A549 (cell line): Measurements from ENCODE around the gene MKNK1. TPM values are rescaled to one million over a fixed set of nuclear protein-coding genes. Genes with fewer than 3 reads are reported as not detected.
"Not testable (repeated sequence)": the region's sequence is repeated elsewhere in the genome, so short reads cannot be mapped to it uniquely, and the experiment has no call there.

Experiments used
- ATAC-seq, 2 experiments: fragments of 200-7000 bp in 1 of 2; fragments of >200 bp in 1 of 2; cut with Nextera tagmentation in 1 of 2; cut with Tn5 transposase in 1 of 2; 3 replicates each; pipeline versions ENCODE4 v1.8.0 to v1.9.1; 2018 to 2020; ENCODE audit warnings: mild to moderate bottlenecking in 1 of 2, moderate library complexity in 1 of 2
- CTCF ChIA-PET: fragments of 300-600 bp; sonication (Branson Sonifier 250); formaldehyde crosslinking; extraction: SDS; loops from one replicate; lab custom pipeline; 2021; ENCODE audit warnings: antibody characterized with exemption, inconsistent platforms; lab: Yijun Ruan, JAX
- POLR2A ChIA-PET: fragments of 350-600 bp; formaldehyde crosslinking; extraction: SDS; loops from one replicate; lab custom pipeline; 2021; ENCODE audit warnings: antibody characterized with exemption, inconsistent platforms; lab: Yijun Ruan, JAX
- DNase-seq, 2 experiments: peaks; one replicate each; pipeline versions ENCODE4 v3.0.0 to v3.0.0-alpha.2; 2011 to 2016; ENCODE audit warnings: low read depth in 1 of 2, low spot score in 1 of 2
- FAIRE-seq: peaks from 2 replicates; lab custom pipeline; 2011; peaks lifted over from hg19 to GRCh38; lab: Jason Lieb, UNC
- H3K27ac ChIP-seq, 2 experiments: fragments of >200 bp; sonication (Bioruptor Twin); formaldehyde crosslinking; 3 replicates each; pipeline ENCODE4 v1.5.1; 2016 to 2017
- H3K4me1 ChIP-seq: fragments of >200 bp; sonication (Bioruptor Twin); formaldehyde crosslinking; 3 replicates; pipeline ENCODE4 v1.6.1; 2016
- H3K4me2 ChIP-seq: fragments of >200 bp; sonication (Bioruptor Twin); formaldehyde crosslinking; 3 replicates; pipeline ENCODE4 v1.6.1; 2016
- H3K4me3 ChIP-seq: fragments of >200 bp; sonication (Bioruptor Twin); formaldehyde crosslinking; 3 replicates; pipeline ENCODE4 v1.5.1; 2016
- H3K9me3 ChIP-seq: fragments of >200 bp; sonication (Bioruptor Twin); formaldehyde crosslinking; 3 replicates; pipeline ENCODE4 v1.6.1; 2016
- CBX2 ChIP-seq: fragments of 200-600 bp; sonication (generic); IDR thresholded peaks from 2 replicates; pipeline ENCODE4 v1.6.1; 2016; ENCODE audit warnings: low read depth, mild to moderate bottlenecking, borderline replicate concordance
- CHD2 ChIP-seq: fragments of 150-350 bp; IDR thresholded peaks from 2 replicates; pipeline ENCODE4 v1.6.1; 2014; ENCODE audit warnings: low read length; ENCODE audit not compliant: partially characterized antibody
- EHMT2 ChIP-seq: fragments of 200-600 bp; sonication (generic); IDR thresholded peaks from 2 replicates; pipeline ENCODE4 v1.6.1; 2016; ENCODE audit warnings: antibody characterized with exemption, low read depth, mild to moderate bottlenecking, moderate library complexity
- FOSL2 ChIP-seq, 2 experiments: fragments of 450-650 bp in 1 of 2; fragments of >200 bp in 1 of 2; sonication (Bioruptor Twin) in 1 of 2; formaldehyde crosslinking; IDR thresholded peaks; 2 replicates each; pipeline versions ENCODE4 v1.5.0 to v1.6.1; 2016 to 2020; ENCODE audit warnings: mild to moderate bottlenecking in 1 of 2, moderate library complexity in 1 of 2
- FOXS1 ChIP-seq: fragments of 250-450 bp; sonication (Bioruptor Pico); IDR thresholded peaks from 2 replicates; pipeline ENCODE4 v1.5.0; 2020; ENCODE audit warnings: mild to moderate bottlenecking, moderate library complexity
- HEYL ChIP-seq: fragments of 250-450 bp; sonication (Bioruptor Pico); IDR thresholded peaks from 2 replicates; pipeline ENCODE4 v1.8.0; 2021; ENCODE audit warnings: mild to moderate bottlenecking, moderate library complexity
- HOXB5 ChIP-seq: fragments of 250-450 bp; sonication (Bioruptor Pico); IDR thresholded peaks from 2 replicates; pipeline ENCODE4 v1.5.0; 2020; ENCODE audit warnings: mild to moderate bottlenecking, moderate library complexity
- KDM1A ChIP-seq: fragments of 200-600 bp; sonication (generic); IDR thresholded peaks from 2 replicates; pipeline ENCODE4 v1.6.1; 2016; ENCODE audit warnings: low read depth, mild to moderate bottlenecking
- MYC ChIP-seq: IDR thresholded peaks from 2 replicates; pipeline ENCODE4 v1.6.1; 2012; ENCODE audit warnings: mild to moderate bottlenecking, inconsistent platforms, low read length, improper control_type of control experiment, borderline replicate concordance
- NFE2L2 ChIP-seq: fragments of 150-350 bp; conservative IDR thresholded peaks from 2 replicates; pipeline ENCODE4 v1.6.1; 2014; ENCODE audit warnings: low read length
- PHF8 ChIP-seq: fragments of 200-600 bp; sonication (generic); IDR thresholded peaks from 2 replicates; pipeline ENCODE4 v1.6.1; 2016; ENCODE audit warnings: low read depth, mild to moderate bottlenecking, antibody characterized with exemption, moderate library complexity, borderline replicate concordance
- POLR2A ChIP-seq: IDR thresholded peaks from 2 replicates; pipeline ENCODE4 v1.6.1; 2012; ENCODE audit warnings: mild to moderate bottlenecking, low read length
- RNF2 ChIP-seq: fragments of 200-600 bp; sonication (generic); IDR thresholded peaks from 2 replicates; pipeline ENCODE4 v1.6.1; 2016; ENCODE audit warnings: low read depth, mild to moderate bottlenecking, antibody characterized with exemption, moderate library complexity, borderline replicate concordance
- TP53 ChIP-seq: fragments of 250-450 bp; sonication (Bioruptor Pico); IDR thresholded peaks from 2 replicates; pipeline ENCODE4 v1.5.0; 2021; ENCODE audit warnings: mild to moderate bottlenecking, moderate library complexity
- ZFP36 ChIP-seq: fragments of 450-650 bp; IDR thresholded peaks from 2 replicates; pipeline ENCODE4 v1.6.1; 2014; ENCODE audit warnings: borderline replicate concordance; ENCODE audit not compliant: partially characterized antibody
- ZNF302 ChIP-seq: fragments of 250-450 bp; sonication (Bioruptor Pico); IDR thresholded peaks from 2 replicates; pipeline ENCODE4 v1.9.0; 2021; ENCODE audit warnings: inconsistent platforms, mild to moderate bottlenecking, moderate library complexity
- WGBS: methylation state at CpG from one replicate; pipeline ENCODE4 v1.1.6; 2017; ENCODE audit errors: missing lambda C conversion rate; 5-methylcytosine and 5-hydroxymethylcytosine counted together
- polyA plus RNA-seq, 4 experiments: library from polyadenylated mRNA; depleted of rRNA in 3 of 4; stranded (reverse); fragments of >200 nt; fragmentation: RNase III in 1 of 4; extraction: RNeasy Plus Mini Kit Qiagen cat#74134 plus additional on column Dnase treatment in 1 of 4; gene quantifications; 2 replicates in 3 of 4; 3 replicates in 1 of 4; pipeline ENCODE4 v1.2.3, GENCODE V29; 2011 to 2017
- TF ChIP-seq, protein P1 (sequence below): IDR thresholded peaks from 2 replicates; pipeline ENCODE4 v1.6.1; 2012
- TF ChIP-seq, protein P2 (sequence below): fragments of 150-350 bp; IDR thresholded peaks from 2 replicates; pipeline ENCODE4 v1.6.1; 2014; ENCODE audit warnings: low read depth, mild to moderate bottlenecking, low read length
- TF ChIP-seq, protein P3 (sequence below): fragments of 250-450 bp; sonication (Bioruptor Pico); IDR thresholded peaks from 2 replicates; pipeline ENCODE4 v1.5.0; 2021; ENCODE audit warnings: mild to moderate bottlenecking, moderate library complexity, borderline replicate concordance

The MKNK1 gene
- polyA plus RNA-seq, 2 of the 4 experiments (the other 2 are of a cell fraction): 20.8 to 28.4 TPM

DNA sequence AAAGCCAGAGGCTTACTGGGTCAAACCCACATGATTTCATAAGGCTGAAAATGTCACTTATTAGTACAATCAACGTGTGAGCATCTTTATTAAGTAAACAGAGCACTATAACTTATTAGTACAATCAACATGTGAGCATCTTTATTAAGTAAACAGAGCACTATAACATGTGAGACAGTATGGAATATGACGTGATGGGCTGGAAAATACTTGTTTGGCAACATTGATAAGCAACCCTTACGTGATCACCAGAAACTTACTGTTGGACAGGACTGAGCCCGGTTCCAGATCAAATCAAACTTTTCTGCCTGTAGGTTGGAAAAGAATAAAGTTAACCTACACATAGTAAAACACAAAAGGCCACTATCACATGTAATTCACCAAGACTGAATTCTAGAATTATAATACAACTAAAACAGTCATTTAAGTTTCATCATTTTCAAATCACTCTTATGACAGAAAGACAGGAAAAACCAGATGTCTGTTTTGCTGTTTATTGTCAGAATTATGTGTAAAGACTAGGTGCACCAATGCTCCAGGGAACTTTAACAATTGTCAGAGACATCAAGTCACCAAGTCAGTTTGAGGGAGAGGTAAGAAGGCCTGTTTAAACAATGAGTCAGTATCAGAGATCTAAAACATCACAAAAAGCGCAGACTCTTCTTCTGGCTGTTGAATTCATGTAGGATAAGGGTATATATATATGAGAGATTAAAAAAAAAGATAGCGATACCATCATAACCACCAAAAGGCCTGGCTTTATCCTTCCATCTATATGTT is 48.4 kb upstream of the MKNK1 start:
- FAIRE-seq (no peak), DNase-seq (no peak), ATAC-seq (no peak)
- Histone ChIP-seq H3K4me3 (no peak overlapping the region), H3K9me3 (peaks cover 9% of the 10 kb centered on the region), H3K27ac (no peak overlapping the region), H3K4me2 (no peak overlapping the region), H3K4me1 (peaks cover 15% of the 10 kb centered on the region; the same call in 2 of the 3 replicates)
- WGBS: 64% methylated on average over 6 of the region's 6 CpGs
- CTCF ChIA-PET: interaction anchor here (0.6 kb wide), 1 partner anchor 28 kb away, joined by 4 read pairs; no protein-coding TSS in a partner anchor
- TF ChIP-seq KDM1A (no peak), PHF8 (no peak), NFE2L2 (no peak), RNF2 (no peak), HOXB5 (no peak), ZNF302 (CRISPR knock-in tag) (no peak), POLR2A (no peak), MYC (no peak), ZFP36 (no peak), EHMT2 (no peak), TP53 (no peak), HEYL (CRISPR knock-in tag) (no peak)
- TF ChIP-seq, protein P1, sequence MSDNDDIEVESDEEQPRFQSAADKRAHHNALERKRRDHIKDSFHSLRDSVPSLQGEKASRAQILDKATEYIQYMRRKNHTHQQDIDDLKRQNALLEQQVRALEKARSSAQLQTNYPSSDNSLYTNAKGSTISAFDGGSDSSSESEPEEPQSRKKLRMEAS: no peak
- TF ChIP-seq, protein P2, sequence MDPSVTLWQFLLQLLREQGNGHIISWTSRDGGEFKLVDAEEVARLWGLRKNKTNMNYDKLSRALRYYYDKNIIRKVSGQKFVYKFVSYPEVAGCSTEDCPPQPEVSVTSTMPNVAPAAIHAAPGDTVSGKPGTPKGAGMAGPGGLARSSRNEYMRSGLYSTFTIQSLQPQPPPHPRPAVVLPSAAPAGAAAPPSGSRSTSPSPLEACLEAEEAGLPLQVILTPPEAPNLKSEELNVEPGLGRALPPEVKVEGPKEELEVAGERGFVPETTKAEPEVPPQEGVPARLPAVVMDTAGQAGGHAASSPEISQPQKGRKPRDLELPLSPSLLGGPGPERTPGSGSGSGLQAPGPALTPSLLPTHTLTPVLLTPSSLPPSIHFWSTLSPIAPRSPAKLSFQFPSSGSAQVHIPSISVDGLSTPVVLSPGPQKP: no peak
- POLR2A ChIA-PET: no interaction called here

DNA sequence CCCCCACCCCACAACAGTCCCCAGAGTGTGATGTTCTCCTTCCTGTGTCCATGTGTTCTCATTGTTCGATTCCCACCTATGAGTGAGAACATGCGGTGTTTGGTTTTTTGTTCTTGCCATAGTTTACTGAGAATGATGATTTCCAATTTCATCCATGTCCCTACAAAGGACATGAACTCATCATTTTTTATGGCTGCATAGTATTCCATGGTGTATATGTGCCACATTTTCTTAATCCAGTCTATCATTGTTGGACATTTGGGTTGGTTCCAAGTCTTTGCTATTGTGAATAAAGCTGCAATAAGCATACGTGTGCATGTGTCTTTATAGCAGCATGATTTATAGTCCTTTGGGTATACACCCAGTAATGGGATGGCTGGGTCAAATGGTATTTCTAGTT is 47.1 kb upstream of the MKNK1 start:
- ATAC-seq, POLR2A ChIA-PET, H3K4me2 ChIP-seq, H3K9me3 ChIP-seq, DNase-seq, H3K4me3 ChIP-seq, FAIRE-seq, H3K27ac ChIP-seq: not testable (repeated sequence)
- CTCF ChIA-PET: interaction anchor here (0.6 kb wide), 1 partner anchor 718 kb away, joined by 3 read pairs; no protein-coding TSS in a partner anchor
- WGBS: 94% methylated on average over 3 of the region's 3 CpGs
- H3K4me1 ChIP-seq: peaks cover 15% of the 10 kb centered on the region; the same call in 2 of the 3 replicates

DNA sequence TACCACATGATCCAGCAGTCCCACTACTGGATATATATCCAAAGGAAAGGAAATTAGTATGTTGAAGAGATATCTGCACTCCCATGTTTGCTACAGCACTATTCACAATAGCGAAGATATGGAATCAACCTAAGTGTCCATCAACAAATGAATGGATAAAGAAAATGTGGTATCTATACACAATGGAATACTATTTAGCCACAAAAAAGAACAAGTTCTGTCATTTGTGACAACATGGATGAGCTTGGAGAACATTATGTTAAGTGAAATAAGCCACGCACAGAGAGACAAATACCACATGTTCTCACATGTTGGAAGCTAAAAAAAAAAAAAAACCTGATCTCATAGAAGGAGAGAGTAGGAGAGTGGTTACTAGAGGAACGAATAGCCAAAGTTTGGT is 46.4 kb upstream of the MKNK1 start:
- Histone ChIP-seq H3K9me3 (peaks cover 9% of the 10 kb centered on the region), H3K4me2 (no peak overlapping the region), H3K4me3 (no peak overlapping the region), H3K4me1 (peaks cover 15% of the 10 kb centered on the region; the same call in 2 of the 3 replicates), H3K27ac (no peak overlapping the region)
- no peak for ATAC-seq
- no peak for FAIRE-seq
- DNase-seq: no peak
- 89% methylated on average over 3 of the region's 3 CpGs for WGBS
- CTCF ChIA-PET: interaction anchor here (0.6 kb wide), 1 partner anchor 719 kb away, joined by 3 read pairs; no protein-coding TSS in a partner anchor
- TF ChIP-seq CBX2 (no peak), FOXS1 (CRISPR knock-in tag) (no peak), CHD2 (no peak), FOSL2 (IDR thresholded peaks at IDR 0.05) (no peak), FOSL2 (CRISPR knock-in tag; IDR thresholded peaks at IDR 0.05) (no peak), TP53 (no peak)
- TF ChIP-seq, protein P3, sequence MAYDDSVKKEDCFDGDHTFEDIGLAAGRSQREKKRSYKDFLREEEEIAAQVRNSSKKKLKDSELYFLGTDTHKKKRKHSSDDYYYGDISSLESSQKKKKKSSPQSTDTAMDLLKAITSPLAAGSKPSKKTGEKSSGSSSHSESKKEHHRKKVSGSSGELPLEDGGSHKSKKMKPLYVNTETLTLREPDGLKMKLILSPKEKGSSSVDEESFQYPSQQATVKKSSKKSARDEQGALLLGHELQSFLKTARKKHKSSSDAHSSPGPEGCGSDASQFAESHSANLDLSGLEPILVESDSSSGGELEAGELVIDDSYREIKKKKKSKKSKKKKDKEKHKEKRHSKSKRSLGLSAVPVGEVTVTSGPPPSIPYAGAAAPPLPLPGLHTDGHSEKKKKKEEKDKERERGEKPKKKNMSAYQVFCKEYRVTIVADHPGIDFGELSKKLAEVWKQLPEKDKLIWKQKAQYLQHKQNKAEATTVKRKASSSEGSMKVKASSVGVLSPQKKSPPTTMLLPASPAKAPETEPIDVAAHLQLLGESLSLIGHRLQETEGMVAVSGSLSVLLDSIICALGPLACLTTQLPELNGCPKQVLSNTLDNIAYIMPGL (CRISPR knock-in tag): no peak
- POLR2A ChIA-PET: no interaction called here
